K562 (cell line): Measurements from ENCODE around the gene FAM227A. TPM values are rescaled to one million over a fixed set of nuclear protein-coding genes. Genes with fewer than 3 reads are reported as not detected.

Experiments used
- ARNT ChIP-seq, 2 experiments: fragments of 450-650 bp; IDR thresholded peaks; 2 replicates each; pipeline ENCODE4 v1.6.1; 2016; ENCODE audit warnings: mild to moderate bottlenecking in 1 of 2
- CHCHD3 ChIP-seq: fragments of 250-450 bp; sonication (Bioruptor Pico); IDR thresholded peaks from 2 replicates; pipeline ENCODE4 v2.1.2; 2022; ENCODE audit warnings: mild to moderate bottlenecking
- DNMT1 ChIP-seq: fragments of 450-650 bp; IDR thresholded peaks from 2 replicates; pipeline ENCODE4 v1.6.1; 2016; ENCODE audit warnings: antibody characterized with exemption, mild to moderate bottlenecking
- E2F3 ChIP-seq: fragments of 250-450 bp; sonication (Bioruptor Pico); IDR thresholded peaks from 2 replicates; pipeline ENCODE4 v1.4.0; 2020; ENCODE audit warnings: mild to moderate bottlenecking
- GATAD2B ChIP-seq: fragments of 450-650 bp; IDR thresholded peaks from 2 replicates; pipeline ENCODE4 v1.6.1; 2017; ENCODE audit warnings: mild to moderate bottlenecking, borderline replicate concordance
- HNRNPH1 ChIP-seq: fragments of 200-400 bp; formaldehyde crosslinking; optimal IDR thresholded peaks from 2 replicates; pipeline ENCODE3; 2017; ENCODE audit warnings: low read depth, mild to moderate bottlenecking, low read length, moderate library complexity
- HOMEZ ChIP-seq: fragments of 250-450 bp; sonication (Bioruptor Pico); IDR thresholded peaks from 2 replicates; pipeline ENCODE4 v1.4.0; 2020; ENCODE audit warnings: mild to moderate bottlenecking, moderate library complexity
- KHSRP ChIP-seq: fragments of 450-650 bp; IDR thresholded peaks from 2 replicates; pipeline ENCODE4 v1.6.1; 2017
- LEF1 ChIP-seq: fragments of 450-650 bp; IDR thresholded peaks from 2 replicates; pipeline ENCODE4 v1.6.1; 2016; ENCODE audit warnings: mild to moderate bottlenecking
- MLX ChIP-seq, 2 experiments: fragments of 450-650 bp in 1 of 2; sonication (generic) in 1 of 2; formaldehyde crosslinking; conservative IDR thresholded peaks; 2 replicates each; pipeline versions ENCODE4 v1.4.0 to v1.8.1; 2020 to 2022; ENCODE audit warnings: mild to moderate bottlenecking in 1 of 2, missing genetic modification reagents in 1 of 2
- MYC ChIP-seq, 2 experiments: fragments of 250-450 bp in 1 of 2; sonication (Bioruptor Pico) in 1 of 2; IDR thresholded peaks; 2 replicates each; pipeline versions ENCODE4 v1.5.1 to v1.6.1; 2012 to 2021; ENCODE audit warnings: low read depth in 2 of 2, borderline replicate concordance in 1 of 2, improper control_type of control experiment in 1 of 2, low read length in 1 of 2, mild to moderate bottlenecking in 1 of 2, moderate library complexity in 1 of 2
- NBN ChIP-seq: fragments of 450-650 bp; IDR thresholded peaks from 2 replicates; pipeline ENCODE4 v1.6.1; 2016; ENCODE audit warnings: low read depth, mild to moderate bottlenecking
- PKNOX1 ChIP-seq: fragments of 450-650 bp; IDR thresholded peaks from 2 replicates; pipeline ENCODE4 v1.6.1; 2016
- PTBP1 ChIP-seq: fragments of 200-400 bp; formaldehyde crosslinking; IDR thresholded peaks from 2 replicates; pipeline ENCODE4 v1.6.1; 2017; ENCODE audit warnings: low read depth, low read length
- SRF ChIP-seq, 2 experiments: fragments of 250-450, 450-650 bp in 1 of 2; sonication (Bioruptor Pico) in 1 of 2; sonication (generic) in 1 of 2; formaldehyde crosslinking; IDR thresholded peaks; 2 replicates each; pipeline versions ENCODE4 v1.5.0 to v1.5.1; 2020 to 2022; ENCODE audit warnings: mild to moderate bottlenecking in 1 of 2, missing genetic modification reagents in 1 of 2
- TAL1 ChIP-seq: fragments of 450-650 bp; IDR thresholded peaks from 2 replicates; pipeline ENCODE4 v1.6.1; 2016; ENCODE audit warnings: mild to moderate bottlenecking
- TBL1XR1 ChIP-seq, 2 experiments: IDR thresholded peaks; 2 replicates each; pipeline ENCODE4 v1.6.1; 2012; ENCODE audit warnings: improper control_type of control experiment in 2 of 2, low read length in 2 of 2, mild to moderate bottlenecking in 1 of 2
- TCF7 ChIP-seq: sonication (generic); IDR thresholded peaks from 2 replicates; pipeline ENCODE4 v1.6.1; 2016; ENCODE audit warnings: antibody characterized with exemption, borderline replicate concordance
- TFAP4 ChIP-seq: sonication (generic); formaldehyde crosslinking; IDR thresholded peaks from 2 replicates; pipeline ENCODE4 v1.8.0; 2022; ENCODE audit warnings: missing genetic modification reagents, mild to moderate bottlenecking, moderate library complexity, borderline replicate concordance
- THRA ChIP-seq: fragments of 450-650 bp; IDR thresholded peaks from 2 replicates; pipeline ENCODE4 v1.6.1; 2017; ENCODE audit warnings: mild to moderate bottlenecking, moderate library complexity
- YBX1 ChIP-seq: fragments of 450-650 bp; IDR thresholded peaks from 2 replicates; pipeline ENCODE4 v1.7.1; 2016; ENCODE audit warnings: mild to moderate bottlenecking
- ZNF224 ChIP-seq: sonication (generic); formaldehyde crosslinking; IDR thresholded peaks from 2 replicates; pipeline ENCODE4 v1.8.0; 2022; ENCODE audit warnings: mild to moderate bottlenecking, missing genetic modification reagents
- ZNF311 ChIP-seq: fragments of 250-450 bp; sonication (Bioruptor Pico); IDR thresholded peaks from 2 replicates; pipeline ENCODE4 v1.4.0; 2020; ENCODE audit warnings: mild to moderate bottlenecking, moderate library complexity
- ZNF668 ChIP-seq: fragments of 250-450 bp; sonication (Bioruptor Pico); IDR thresholded peaks from 2 replicates; pipeline ENCODE4 v1.8.0; 2022; ENCODE audit warnings: mild to moderate bottlenecking, inconsistent platforms
- ZNF79 ChIP-seq: fragments of 250-450 bp; sonication (Bioruptor Pico); IDR thresholded peaks from 2 replicates; pipeline ENCODE4 v1.4.0; 2020; ENCODE audit warnings: low read depth, mild to moderate bottlenecking, moderate library complexity
- polyA plus RNA-seq, 8 experiments: library from polyadenylated mRNA; depleted of rRNA in 4 of 8; stranded (reverse) in 5 of 8; unstranded in 3 of 8; fragments of >200 nt; fragmentation: Nextera tagmentation in 2 of 8; fragmentation: Illumina TruSeq in 1 of 8; extraction: Ambion mirVana in 2 of 8; extraction: Trizol in 1 of 8; gene quantifications; 2 replicates each; pipeline versions ENCODE4 v1.2.1 to v1.2.3, GENCODE V29; 2011 to 2014; ENCODE audit warnings: inconsistent platforms in 1 of 8, missing spikeins in 1 of 8
- total RNA-seq, 7 experiments: library from RNA; depleted of rRNA in 6 of 7; stranded (reverse); fragments of >200 nt in 6 of 7; fragmentation: Illumina TruSeq in 2 of 7; extraction: Trizol in 2 of 7; gene quantifications; 2 replicates each; pipeline versions ENCODE4 v1.2.1 to v1.2.3, GENCODE V29; 2011 to 2021; ENCODE audit warnings: low replicate concordance in 1 of 7

FAM227A gene
- total and polyA plus RNA-seq, 9 of the 15 experiments (the other 6 are each of a cell fraction or from before 2014, with no cell fraction given), result 0.10 to 2.2 (median 0.83) TPM

GRCh38 chr22:38697425-38698089 lies 41.4 kb upstream of the FAM227A start (continued):
- TF ChIP-seq HOMEZ (CRISPR knock-in tag) (no peak), TBL1XR1 (IDR thresholded peaks at IDR 0.05; ENCODE audit: low read length in 2 of 2) (no peak), ZNF668 (no peak), DNMT1 (no peak), SRF (CRISPR knock-in tag; IDR thresholded peaks at IDR 0.05) (no peak), ZNF311 (CRISPR knock-in tag) (no peak), YBX1 (no peak), GATAD2B (no peak), MYC (IDR thresholded peaks at IDR 0.05; ENCODE audit: low read depth, low read length) (no peak), MYC (CRISPR knock-in tag; IDR thresholded peaks at IDR 0.05; ENCODE audit: borderline replicate concordance, low read depth) (no peak), TAL1 (peak; percentile 35; the same call in 1 of the 2 replicates), PKNOX1 (no peak), TCF7 (no peak), CHCHD3 (CRISPR knock-in tag) (no peak), ARNT (IDR thresholded peaks at IDR 0.05) (0 out of 4 replicates have a peak, but pooled peaks of 1 of the 2 experiments have one; percentile 51), TFAP4 (peak; percentile 78), E2F3 (CRISPR knock-in tag) (no peak), KHSRP (no peak), ZNF224 (no peak), ZNF79 (no peak), MLX (CRISPR knock-in tag; conservative IDR thresholded peaks at IDR 0.05) (no peak), THRA (no peak), PTBP1 (no peak), NBN (no peak), HNRNPH1 (no peak), LEF1 (no peak)
